ENCODE results near the gene IRF2BP2. TPM values are rescaled to one million over a fixed set of nuclear protein-coding genes. Genes with fewer than 3 reads are reported as not detected.

Gene IRF2BP2
- total RNA-seq, 2 experiments from 2014 or later = 116 to 118 TPM

- Mint-ChIP-seq H3K27ac (no peak overlapping the region), H3K9me3 (no peaks in the 10 kb centered on the region), H3K27me3 (no peaks in the 10 kb centered on the region), H3K36me3 (no peaks in the 10 kb centered on the region), H3K4me1 (peaks cover 22% of the 10 kb centered on the region), H3K4me3 (no peak overlapping the region)
- no peak for ATAC-seq (ENCODE audit: low read depth)
- no peak for DNase-seq
- POLR2A ChIA-PET = interaction anchor here (1.2 kb wide), 1 partner anchor 140 kb away, joined by 4 read pairs; no protein-coding TSS in a partner anchor
These were observed 6.7 kb upstream of the IRF2BP2 start for GRCh38 chr1:234616644-234617043.

- H3K4me3 Mint-ChIP-seq = no peak overlapping the region
- no peaks in the 10 kb centered on the region for H3K27me3 Mint-ChIP-seq
- peaks cover 27% of the 10 kb centered on the region for H3K4me1 Mint-ChIP-seq
- no peaks in the 10 kb centered on the region for H3K36me3 Mint-ChIP-seq
- no peaks in the 10 kb centered on the region for H3K9me3 Mint-ChIP-seq
- DNase-seq (no peak), ATAC-seq (ENCODE audit: low read depth) (no peak)
- peak overlapping the region; percentile 4 for H3K27ac Mint-ChIP-seq
- POLR2A ChIA-PET = interaction anchor here (0.9 to 7.1 kb wide), 5 partner anchors 13 to 398 kb away, joined by 4 to 188 read pairs (median 17); no protein-coding TSS in a partner anchor
These were observed 4.1 kb upstream of the IRF2BP2 start for GRCh38 chr1:234614081-234614489.

- POLR2A ChIA-PET = interaction anchor here (0.9 to 7.1 kb wide), 11 partner anchors 9 to 398 kb away, joined by 4 to 188 read pairs (median 15); no protein-coding TSS in a partner anchor
- ATAC-seq (ENCODE audit: low read depth) (no peak), DNase-seq (no peak)
- H3K36me3 Mint-ChIP-seq = peaks cover under 1% of the 10 kb centered on the region
- H3K27me3 Mint-ChIP-seq = no peaks in the 10 kb centered on the region
- peak overlapping the region; percentile 99 for H3K27ac Mint-ChIP-seq
- H3K4me3 Mint-ChIP-seq = peak overlapping the region; percentile 88
- peaks cover 27% of the 10 kb centered on the region for H3K4me1 Mint-ChIP-seq
- no peaks in the 10 kb centered on the region for H3K9me3 Mint-ChIP-seq
These were observed 3.3 kb upstream of the IRF2BP2 start for GRCh38 chr1:234613128-234613875.

GRCh38 chr1:234612352-234613127 lies 2.6 kb upstream of the IRF2BP2 start:
- peaks cover 8% of the 10 kb centered on the region for H3K36me3 Mint-ChIP-seq
- H3K27me3 Mint-ChIP-seq = no peaks in the 10 kb centered on the region
- peaks cover 33% of the 10 kb centered on the region for H3K4me1 Mint-ChIP-seq
- H3K4me3 Mint-ChIP-seq = peak overlapping the region; percentile 88
- H3K9me3 Mint-ChIP-seq = no peaks in the 10 kb centered on the region
- peak; percentile 11 for ATAC-seq (ENCODE audit: low read depth)
- POLR2A ChIA-PET = interaction anchor here (0.8 to 7.1 kb wide), 17 partner anchors 9 to 399 kb away, joined by 3 to 188 read pairs (median 15); no protein-coding TSS in a partner anchor
- peak overlapping the region; percentile 99 for H3K27ac Mint-ChIP-seq
- peak; percentile 61 for DNase-seq

GRCh38 chr1:234611847-234612351 lies 1.9 kb upstream of the IRF2BP2 start:
- no peak for ATAC-seq (ENCODE audit: low read depth)
- peaks cover 32% of the 10 kb centered on the region for H3K4me1 Mint-ChIP-seq

GRCh38 chr1:234611225-234611846 lies 1.4 kb upstream of the IRF2BP2 start:
- no peak for DNase-seq
- ATAC-seq (ENCODE audit: low read depth) = peak; percentile 54
- peaks cover 36% of the 10 kb centered on the region for H3K4me1 Mint-ChIP-seq
- H3K36me3 Mint-ChIP-seq = peaks cover 18% of the 10 kb centered on the region
- H3K4me3 Mint-ChIP-seq = peak overlapping the region; percentile 88
- no peaks in the 10 kb centered on the region for H3K27me3 Mint-ChIP-seq
- peak overlapping the region; percentile 99 for H3K27ac Mint-ChIP-seq
- POLR2A ChIA-PET = interaction anchor here (0.6 to 7.1 kb wide), 29 partner anchors 11 to 472 kb away, joined by 3 to 188 read pairs (median 4); no protein-coding TSS in a partner anchor
- no peaks in the 10 kb centered on the region for H3K9me3 Mint-ChIP-seq

More at GRCh38 chr1:234611847-234612351, 1.9 kb upstream of the IRF2BP2 start:
- peaks cover 14% of the 10 kb centered on the region for H3K36me3 Mint-ChIP-seq
- H3K4me3 Mint-ChIP-seq = peak overlapping the region; percentile 88
- no peaks in the 10 kb centered on the region for H3K9me3 Mint-ChIP-seq
- POLR2A ChIA-PET = interaction anchor here (0.6 to 7.1 kb wide), 32 partner anchors 8 to 472 kb away, joined by 3 to 188 read pairs (median 4); no protein-coding TSS in a partner anchor
- peak overlapping the region; percentile 99 for H3K27ac Mint-ChIP-seq
- DNase-seq = peak; percentile 47
- H3K27me3 Mint-ChIP-seq = no peaks in the 10 kb centered on the region

- peak; percentile 54 for ATAC-seq (ENCODE audit: low read depth)
- POLR2A ChIA-PET = interaction anchor here (0.6 to 7.1 kb wide), 29 partner anchors 10 to 510 kb away, joined by 3 to 188 read pairs (median 6); no protein-coding TSS in a partner anchor
- H3K4me1 Mint-ChIP-seq = peaks cover 42% of the 10 kb centered on the region
These were observed 767 bp upstream of the IRF2BP2 start for GRCh38 chr1:234610666-234611224.

GRCh38 chr1:234609691-234610042 lies 311 bp downstream of the IRF2BP2 start:
- no peak overlapping the region for H3K27ac Mint-ChIP-seq

More at GRCh38 chr1:234610666-234611224, 767 bp upstream of the IRF2BP2 start:
- Mint-ChIP-seq H3K27me3 (no peaks in the 10 kb centered on the region), H3K36me3 (peaks cover 24% of the 10 kb centered on the region), H3K27ac (peak overlapping the region; percentile 96), H3K9me3 (no peaks in the 10 kb centered on the region), H3K4me3 (peak overlapping the region; percentile 93)
- peak; percentile 92 for DNase-seq

GRCh38 chr1:234608911-234609690 lies 877 bp downstream of the IRF2BP2 start:
- DNase-seq (peak; percentile 79), ATAC-seq (ENCODE audit: low read depth) (peak; percentile 3)
- POLR2A ChIA-PET = interaction anchor here (0.6 to 7.1 kb wide), 22 partner anchors 8 to 474 kb away, joined by 3 to 188 read pairs (median 4); partner anchors contain the start of gene COA6
- Mint-ChIP-seq H3K4me1 (peaks cover 46% of the 10 kb centered on the region), H3K9me3 (no peaks in the 10 kb centered on the region), H3K27ac (peak overlapping the region; percentile 86), H3K36me3 (peaks cover 30% of the 10 kb centered on the region), H3K27me3 (no peaks in the 10 kb centered on the region), H3K4me3 (peak overlapping the region; percentile 76)

More at GRCh38 chr1:234609691-234610042, 311 bp downstream of the IRF2BP2 start:
- POLR2A ChIA-PET = interaction anchor here (0.6 to 7.1 kb wide), 23 partner anchors 9 to 474 kb away, joined by 3 to 188 read pairs (median 5); partner anchors contain the start of gene COA6
- Mint-ChIP-seq H3K4me1 (peaks cover 45% of the 10 kb centered on the region), H3K9me3 (no peaks in the 10 kb centered on the region), H3K36me3 (peaks cover 29% of the 10 kb centered on the region), H3K27me3 (no peaks in the 10 kb centered on the region), H3K4me3 (no peak overlapping the region)
- no peak for ATAC-seq (ENCODE audit: low read depth)
- no peak for DNase-seq

- peak; percentile 79 for DNase-seq
- POLR2A ChIA-PET = interaction anchor here (0.6 to 7.1 kb wide), 12 partner anchors 7 to 475 kb away, joined by 3 to 188 read pairs (median 4); no protein-coding TSS in a partner anchor
- peaks cover 34% of the 10 kb centered on the region for H3K36me3 Mint-ChIP-seq
- ATAC-seq (ENCODE audit: low read depth) = peak; percentile 34
- H3K27ac Mint-ChIP-seq = peak overlapping the region; percentile 98
- H3K9me3 Mint-ChIP-seq = no peaks in the 10 kb centered on the region
- peaks cover 45% of the 10 kb centered on the region for H3K4me1 Mint-ChIP-seq
- H3K4me3 Mint-ChIP-seq = peak overlapping the region; percentile 95
- no peaks in the 10 kb centered on the region for H3K27me3 Mint-ChIP-seq
These were observed 1.7 kb downstream of the IRF2BP2 start for GRCh38 chr1:234608025-234608910.

Measured in activated naive CD8-positive, alpha-beta T cell treated with anti-CD3 and anti-CD28 coated beads, Interleukin-2, amount 10 ng/mL, durations not matched to agents 7 days and 5 days (primary cell).